Activated naive CD4-positive, alpha-beta T cell treated with Interleukin-2 at 50 U/mL for 16 hours (primary cell): ENCODE results near the gene ZDHHC21.
A peak's percentile ranks its signal among the peaks of the same experiment; 100 is the strongest.

ENCODE experiments used
- DNase-seq: peaks from one replicate; pipeline ENCODE4 v3.0.0-alpha.2; 2020

The ZDHHC21 gene

GRCh38 chr9:14597171-14597799, 95.9 kb downstream of the ZDHHC21 start:
- no peak for DNase-seq

- DNase-seq, result no peak
These were observed 99.8 kb downstream of the ZDHHC21 start for GRCh38 chr9:14593406-14593805.

GRCh38 chr9:14591411-14591810, 101.8 kb downstream of the ZDHHC21 start:
- DNase-seq, result no peak

- DNase-seq, result peak; percentile 6
These were observed 107.3 kb downstream of the ZDHHC21 start for GRCh38 chr9:14585730-14586473.

GRCh38 chr9:14584571-14584970, 108.7 kb downstream of the ZDHHC21 start:
- no peak for DNase-seq

- no peak for DNase-seq
These were observed 115.2 kb downstream of the ZDHHC21 start for GRCh38 chr9:14578030-14578429.

GRCh38 chr9:14574173-14574572, 119.1 kb downstream of the ZDHHC21 start:
- DNase-seq, result no peak

GRCh38 chr9:14573319-14573718, 119.9 kb downstream of the ZDHHC21 start:
- no peak for DNase-seq

GRCh38 chr9:14565352-14566016, 127.7 kb downstream of the ZDHHC21 start:
- no peak for DNase-seq

- no peak for DNase-seq
These were observed 129.2 kb downstream of the ZDHHC21 start for GRCh38 chr9:14563902-14564624.

- DNase-seq, result no peak
These were observed 131.3 kb downstream of the ZDHHC21 start for GRCh38 chr9:14561929-14562405.
